OCI-LY1 (cell line): Measurements from ENCODE around the gene FUOM.
A peak's percentile ranks its signal among the peaks of the same experiment; 100 is the strongest.

Experiments
- H2AFZ ChIP-seq: fragments of 200-600 bp; sonication (generic), shearing (Covaris generic); 2 replicates; pipeline ENCODE4 v1.6.0; 2014; ENCODE audit warnings: antibody characterized with exemption, mild to moderate bottlenecking, low read length
- H3F3A ChIP-seq: fragments of 200-600 bp; sonication (generic), shearing (Covaris generic); 2 replicates; pipeline ENCODE4 v1.6.0; 2014; ENCODE audit warnings: mild to moderate bottlenecking, antibody characterized with exemption, low read length, moderate library complexity; ENCODE audit not compliant: insufficient read depth
- H3K27ac ChIP-seq: fragments of 200-600 bp; sonication (generic); 2 replicates; pipeline ENCODE4 v1.5.1; 2014; ENCODE audit warnings: low read length, mixed run types, mild to moderate bottlenecking, low read depth; ENCODE audit not compliant: poor library complexity, severe bottlenecking
- H3K27me3 ChIP-seq: fragments of 200-600 bp; sonication (generic); 2 replicates; pipeline ENCODE4 v1.6.0; 2014; ENCODE audit warnings: antibody characterized with exemption, mild to moderate bottlenecking, low read length, moderate library complexity; ENCODE audit not compliant: insufficient read depth
- H3K36me3 ChIP-seq: fragments of 200-600 bp; sonication (generic); 2 replicates; pipeline ENCODE4 v1.6.1; 2014; ENCODE audit warnings: mild to moderate bottlenecking, antibody characterized with exemption, low read length, moderate library complexity, mixed read lengths; ENCODE audit not compliant: insufficient read depth
- H3K4me1 ChIP-seq: fragments of 200-600 bp; sonication (generic); 2 replicates; pipeline ENCODE4 v1.5.1; 2014; ENCODE audit warnings: mild to moderate bottlenecking, low read length, moderate library complexity; ENCODE audit not compliant: insufficient read depth, severe bottlenecking
- H3K4me2 ChIP-seq: fragments of 200-600 bp; sonication (generic), shearing (Covaris generic); 2 replicates; pipeline ENCODE4 v1.6.1; 2014; ENCODE audit warnings: low read length
- H3K4me3 ChIP-seq: fragments of 200-600 bp; sonication (generic); 2 replicates; pipeline ENCODE4 v1.5.1; 2014; ENCODE audit warnings: low read length, low read depth, mild to moderate bottlenecking, mixed read lengths; ENCODE audit not compliant: poor library complexity, severe bottlenecking
- H3K79me2 ChIP-seq: fragments of 200-600 bp; shearing (Covaris generic); 2 replicates; pipeline ENCODE4 v1.6.1; 2016; ENCODE audit warnings: mixed run types, low read length, mixed read lengths; ENCODE audit not compliant: insufficient read depth
- H3K9ac ChIP-seq: fragments of 200-600 bp; sonication (generic), shearing (Covaris generic); 2 replicates; pipeline ENCODE4 v1.6.1; 2014; ENCODE audit warnings: mild to moderate bottlenecking, low read length, mixed read lengths
- H3K9me2 ChIP-seq: fragments of 200-600 bp; sonication (generic), shearing (Covaris generic); 2 replicates; pipeline ENCODE4 v1.6.1; 2014; ENCODE audit warnings: low read depth, mild to moderate bottlenecking, low read length, mixed read lengths
- H3K9me3 ChIP-seq: fragments of 200-600 bp; shearing (Covaris generic); 2 replicates; pipeline ENCODE4 v1.6.1; 2014; ENCODE audit warnings: low read length, mixed read lengths
- H4K20me1 ChIP-seq: fragments of 200-600 bp; sonication (generic), shearing (Covaris generic); 2 replicates; pipeline ENCODE4 v1.6.0; 2016; ENCODE audit warnings: mild to moderate bottlenecking, low read length; ENCODE audit not compliant: insufficient read depth
- EZH2 ChIP-seq: fragments of 200-600 bp; sonication (generic), shearing (Covaris generic); IDR thresholded peaks from 2 replicates; pipeline ENCODE4 v1.8.0; 2017; ENCODE audit warnings: borderline replicate concordance, mixed run types, mild to moderate bottlenecking, antibody characterized with exemption, low read length, moderate library complexity, mixed read lengths
- TF ChIP-seq, protein P1 (sequence below): fragments of 200-600 bp; sonication (generic), shearing (Covaris generic); IDR thresholded peaks from 2 replicates; pipeline ENCODE4 v1.5.1; 2017; ENCODE audit warnings: mild to moderate bottlenecking, antibody characterized with exemption, low read length, moderate library complexity, mixed read lengths

FUOM gene

DNA sequence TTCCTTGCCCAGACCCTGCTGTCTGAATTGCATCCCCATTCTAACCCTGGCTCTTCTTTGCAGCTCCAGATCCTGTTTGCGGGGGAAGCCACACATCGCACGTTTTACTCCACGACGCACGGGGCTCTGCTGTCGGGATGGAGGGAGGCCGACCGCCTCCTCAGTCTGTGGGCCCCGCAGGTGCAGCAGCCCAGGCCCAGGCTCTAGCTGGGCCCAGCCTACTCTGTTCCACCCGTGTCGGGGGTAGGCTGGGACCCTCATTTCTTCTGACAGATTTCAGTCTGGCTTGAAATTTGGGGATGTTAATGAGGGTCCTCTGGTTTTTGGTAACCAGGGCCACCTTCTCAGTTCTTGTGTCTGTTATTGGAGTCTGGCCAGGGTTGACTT, 33.4 kb upstream of the FUOM start:
- Histone ChIP-seq H3K9ac (no peak overlapping the region), H3K27me3 (no peaks in the 10 kb centered on the region), H3K9me3 (no peaks in the 10 kb centered on the region), H3K36me3 (peaks cover 8% of the 10 kb centered on the region), H3K27ac (no peak overlapping the region), H3K4me2 (no peak overlapping the region), H3K4me3 (no peak overlapping the region), H2AFZ (no peak overlapping the region), H3K4me1 (peaks cover 53% of the 10 kb centered on the region), H3K79me2 (peaks cover 12% of the 10 kb centered on the region), H4K20me1 (no peaks in the 10 kb centered on the region), H3F3A (no peaks in the 10 kb centered on the region), H3K9me2 (no peaks in the 10 kb centered on the region)
- no peak for TF ChIP-seq EZH2
- TF ChIP-seq, protein P1, sequence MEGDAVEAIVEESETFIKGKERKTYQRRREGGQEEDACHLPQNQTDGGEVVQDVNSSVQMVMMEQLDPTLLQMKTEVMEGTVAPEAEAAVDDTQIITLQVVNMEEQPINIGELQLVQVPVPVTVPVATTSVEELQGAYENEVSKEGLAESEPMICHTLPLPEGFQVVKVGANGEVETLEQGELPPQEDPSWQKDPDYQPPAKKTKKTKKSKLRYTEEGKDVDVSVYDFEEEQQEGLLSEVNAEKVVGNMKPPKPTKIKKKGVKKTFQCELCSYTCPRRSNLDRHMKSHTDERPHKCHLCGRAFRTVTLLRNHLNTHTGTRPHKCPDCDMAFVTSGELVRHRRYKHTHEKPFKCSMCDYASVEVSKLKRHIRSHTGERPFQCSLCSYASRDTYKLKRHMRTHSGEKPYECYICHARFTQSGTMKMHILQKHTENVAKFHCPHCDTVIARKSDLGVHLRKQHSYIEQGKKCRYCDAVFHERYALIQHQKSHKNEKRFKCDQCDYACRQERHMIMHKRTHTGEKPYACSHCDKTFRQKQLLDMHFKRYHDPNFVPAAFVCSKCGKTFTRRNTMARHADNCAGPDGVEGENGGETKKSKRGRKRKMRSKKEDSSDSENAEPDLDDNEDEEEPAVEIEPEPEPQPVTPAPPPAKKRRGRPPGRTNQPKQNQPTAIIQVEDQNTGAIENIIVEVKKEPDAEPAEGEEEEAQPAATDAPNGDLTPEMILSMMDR: no peak

DNA sequence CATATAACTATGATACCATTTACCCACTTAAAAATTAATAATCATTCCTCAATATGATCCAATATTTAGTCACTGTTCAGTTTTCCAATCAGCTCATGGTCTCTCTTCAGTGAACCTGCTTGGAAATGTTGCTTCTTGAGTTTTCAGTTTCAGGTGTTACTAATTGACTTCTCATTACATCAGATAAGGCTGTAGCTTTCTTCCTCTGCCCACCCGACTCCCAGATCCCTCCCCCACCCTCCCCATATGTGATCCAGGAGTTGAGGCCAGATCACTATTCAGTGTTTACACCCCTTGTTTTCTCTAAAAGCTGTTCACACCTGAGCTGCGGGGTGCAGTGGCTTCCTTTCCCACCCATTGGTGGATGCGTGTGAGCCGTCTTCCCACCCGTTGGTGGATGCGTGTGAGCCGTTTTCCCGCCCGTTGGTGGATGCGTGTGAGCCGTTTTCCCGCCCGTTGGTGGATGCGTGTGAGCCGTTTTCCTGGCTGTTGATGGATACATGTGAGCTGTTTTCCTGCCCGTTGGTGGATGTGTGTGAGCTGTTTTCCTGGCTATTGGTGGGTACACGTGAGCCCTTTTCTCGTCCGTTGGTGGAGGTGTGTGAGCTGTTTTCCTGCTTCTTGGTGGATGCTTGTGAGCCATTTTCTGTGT, 32.9 kb upstream of the FUOM start:
- no peaks in the 10 kb centered on the region for H3K9me3 ChIP-seq
- no peaks in the 10 kb centered on the region for H4K20me1 ChIP-seq
- peaks cover 11% of the 10 kb centered on the region for H3K79me2 ChIP-seq
- no peak overlapping the region for H3K9ac ChIP-seq
- no peaks in the 10 kb centered on the region for H3K9me2 ChIP-seq
- H3K4me3 ChIP-seq: peak overlapping the region; percentile 67
- peaks cover 3% of the 10 kb centered on the region for H3K36me3 ChIP-seq
- no peaks in the 10 kb centered on the region for H3F3A ChIP-seq
- peaks cover 53% of the 10 kb centered on the region for H3K4me1 ChIP-seq
- no peaks in the 10 kb centered on the region for H3K27me3 ChIP-seq
- no peak overlapping the region for H2AFZ ChIP-seq
- H3K4me2 ChIP-seq: peak overlapping the region; percentile 88; the same call in 1 of the 2 replicates
- peak overlapping the region; percentile 93 for H3K27ac ChIP-seq
- TF ChIP-seq, protein P1: no peak
- no peak for TF ChIP-seq EZH2

DNA sequence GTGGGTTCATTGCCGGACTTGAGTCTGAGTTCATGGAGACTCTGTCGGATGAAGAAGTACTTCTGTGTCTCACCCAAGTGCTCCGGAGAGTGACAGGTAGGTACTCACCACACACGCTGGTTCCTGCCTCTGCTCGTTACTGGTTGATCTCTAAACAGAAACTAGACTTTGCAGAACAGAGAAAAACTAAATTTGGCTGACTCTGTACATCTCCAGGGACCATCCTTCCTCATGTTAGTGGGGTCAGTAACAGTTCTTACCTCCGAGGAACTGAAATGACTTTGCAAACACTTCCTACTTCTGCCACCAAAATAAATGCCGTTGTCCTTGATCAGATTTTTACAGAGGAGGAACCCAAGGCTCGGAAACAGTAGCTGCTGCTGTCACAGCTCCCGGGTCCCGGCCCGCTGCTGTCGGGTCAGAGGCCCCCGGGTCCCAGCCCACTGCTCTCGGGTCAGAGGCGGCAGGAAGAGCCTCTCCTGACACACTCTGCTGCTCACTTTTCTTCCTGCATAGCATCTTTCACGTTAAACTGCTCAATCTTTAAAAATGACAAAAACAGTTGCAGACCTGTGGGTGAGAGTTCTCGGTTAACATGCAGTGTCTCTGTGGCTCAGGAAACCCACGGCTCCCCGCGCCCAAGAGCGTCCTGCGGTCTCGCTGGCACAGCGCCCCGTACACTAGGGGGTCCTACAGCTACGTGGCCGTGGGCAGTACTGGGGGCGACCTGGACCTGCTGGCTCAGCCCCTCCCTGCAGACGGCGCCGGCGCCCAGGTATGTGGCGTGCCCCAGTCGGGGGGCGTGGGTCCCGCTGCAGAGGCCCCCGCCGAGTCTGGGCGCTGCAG, 31.4 kb upstream of the FUOM start:
- H3K79me2 ChIP-seq: no peaks in the 10 kb centered on the region

More for the DNA sequence above, 31.4 kb upstream of the FUOM start:
- Histone ChIP-seq H3K4me2 (peak overlapping the region; percentile 88), H3K4me1 (peaks cover 42% of the 10 kb centered on the region), H3K9me3 (no peaks in the 10 kb centered on the region), H3K36me3 (no peaks in the 10 kb centered on the region), H3K27me3 (peaks cover 2% of the 10 kb centered on the region; the same call in 1 of the 2 replicates), H2AFZ (no peak overlapping the region), H3K9me2 (no peaks in the 10 kb centered on the region), H3K9ac (peak overlapping the region; percentile 68), H3K4me3 (peak overlapping the region; percentile 67), H3K27ac (peak overlapping the region; percentile 93), H3F3A (no peaks in the 10 kb centered on the region), H4K20me1 (no peaks in the 10 kb centered on the region)
- TF ChIP-seq EZH2: no peak
- TF ChIP-seq, protein P1: no peak
